ENCODE data around the gene CYP46A1.

DNA sequence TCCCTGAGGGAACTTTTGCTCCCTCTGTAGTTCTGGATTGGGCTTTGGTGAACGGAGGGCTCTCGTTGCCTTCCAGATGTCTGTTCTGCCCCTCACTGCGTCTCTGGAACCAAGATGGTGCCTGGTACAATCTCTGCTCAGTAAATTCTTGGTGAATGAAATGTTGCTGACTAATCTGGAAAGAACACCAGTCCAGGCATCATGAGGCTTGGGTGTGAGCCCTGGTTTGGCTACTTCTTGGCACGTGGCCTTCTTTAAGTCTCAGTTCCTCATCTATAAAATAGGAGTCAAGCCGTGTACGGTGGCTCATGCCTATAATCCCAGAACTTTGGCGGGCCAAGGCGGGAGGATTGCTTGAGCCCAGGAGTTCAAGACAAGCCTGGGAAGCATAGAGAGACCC, 34.9 kb upstream of the CYP46A1 start:
- TF ChIP-seq CTCF (IDR thresholded peaks at IDR 0.05 in 8 of 11, conservative IDR thresholded peaks at IDR 0.05 in 3 of 11) (no peak), POLR2AphosphoS5 (IDR thresholded peaks at IDR 0.05) (no peak), POLR2A (IDR thresholded peaks at IDR 0.05) (no peak)
